Neural progenitor cell (in vitro differentiated cells): Measurements from ENCODE around the gene TRA2A.

Experiments used
- CTCF ChIP-seq: fragments of 200-600 bp; sonication (generic); IDR thresholded peaks from 2 replicates; pipeline ENCODE4 v1.5.1; 2017; ENCODE audit warnings: antibody characterized with exemption, mild to moderate bottlenecking
- EZH2 ChIP-seq: fragments of 200-600 bp; sonication (generic); IDR thresholded peaks from 2 replicates; pipeline ENCODE4 v1.6.1; 2017; ENCODE audit warnings: antibody characterized with exemption, mild to moderate bottlenecking, moderate library complexity
- EZH2phosphoT487 ChIP-seq: fragments of 200-600 bp; sonication (generic); IDR thresholded peaks from 2 replicates; pipeline ENCODE4 v1.6.1; 2017; ENCODE audit warnings: antibody characterized with exemption

- no peak for TF ChIP-seq CTCF
- no peak for TF ChIP-seq EZH2phosphoT487
- TF ChIP-seq EZH2: no peak
Observed at GRCh38 chr7:23545493-23545892, 13.7 kb upstream of the TRA2A start.
